ENCODE measurements around the gene GATA3.

The GATA3 gene

DNA sequence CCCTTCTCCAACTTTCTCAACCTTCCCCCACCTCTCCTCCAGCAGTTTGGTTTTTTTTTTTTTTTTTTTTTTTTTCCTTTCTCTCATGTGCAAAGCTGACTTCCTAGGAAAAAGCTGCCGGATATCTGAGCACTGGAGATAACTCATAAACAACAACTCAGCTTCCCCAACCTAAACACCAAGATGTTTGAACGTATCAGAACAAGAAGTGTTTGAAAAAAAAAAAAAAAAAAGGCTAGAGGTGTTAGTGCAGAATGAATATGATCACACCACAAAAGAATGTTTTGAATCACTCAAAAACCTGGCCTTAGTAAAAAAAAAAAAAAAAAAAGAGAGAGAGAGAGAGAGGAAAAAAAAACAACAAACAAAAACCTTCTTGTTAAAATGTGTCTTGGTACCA, 11.2 kb downstream of the GATA3 start:
- no peaks in the 10 kb centered on the region for H3K9me3 Mint-ChIP-seq
- peaks cover 66% of the 10 kb centered on the region for H3K27me3 Mint-ChIP-seq
- H3K4me3 Mint-ChIP-seq = no peak overlapping the region
- peaks cover 10% of the 10 kb centered on the region for H3K4me1 Mint-ChIP-seq
- ATAC-seq = no peak
- H3K27ac Mint-ChIP-seq = no peak overlapping the region
- H3K36me3 Mint-ChIP-seq = no peaks in the 10 kb centered on the region

DNA sequence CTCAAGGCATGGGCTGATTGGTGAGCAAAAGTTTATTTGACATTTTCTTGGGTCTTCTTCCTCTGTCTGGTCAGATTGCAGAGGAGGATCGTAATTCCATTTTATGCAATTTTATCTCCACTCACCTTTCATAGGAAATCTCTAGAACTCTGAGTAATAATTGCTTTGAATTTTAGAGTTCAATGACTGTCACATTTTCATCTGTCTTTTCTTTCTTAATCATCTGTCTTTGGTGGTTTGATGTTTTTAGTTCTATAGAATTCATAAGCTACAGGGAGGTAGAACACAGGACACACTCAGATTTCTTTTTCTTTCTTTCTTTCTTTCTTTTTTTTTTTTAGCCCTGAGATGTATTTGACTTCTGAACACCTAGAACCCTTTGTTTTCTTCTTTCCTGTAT, 11.6 kb downstream of the GATA3 start:
- no peak overlapping the region for H3K27ac Mint-ChIP-seq
- no peaks in the 10 kb centered on the region for H3K9me3 Mint-ChIP-seq
- no peak overlapping the region for H3K4me3 Mint-ChIP-seq
- H3K27me3 Mint-ChIP-seq = peaks cover 66% of the 10 kb centered on the region
- peaks cover 5% of the 10 kb centered on the region for H3K4me1 Mint-ChIP-seq
- ATAC-seq = no peak
- H3K36me3 Mint-ChIP-seq = no peaks in the 10 kb centered on the region

DNA sequence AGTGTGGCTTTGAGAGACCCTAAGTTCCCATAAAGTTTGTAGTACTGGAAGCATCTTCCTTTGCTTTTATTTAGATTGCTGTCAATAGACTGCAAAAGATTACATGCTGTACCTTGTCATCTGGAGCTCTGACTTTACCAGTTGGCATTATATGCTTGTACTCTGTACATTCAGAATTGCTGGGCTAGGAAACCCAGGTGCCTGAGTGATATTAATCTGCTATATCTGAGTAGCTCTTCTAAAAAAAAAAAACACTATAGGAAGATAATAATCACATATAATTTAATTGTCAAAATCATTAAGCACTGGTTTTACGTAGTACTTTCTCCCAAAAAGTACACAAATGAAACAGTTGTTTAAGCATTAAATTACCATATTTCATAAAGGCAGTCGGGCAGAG, 12.3 kb downstream of the GATA3 start:
- no peak for ATAC-seq
- Mint-ChIP-seq H3K4me3 (no peak overlapping the region), H3K27me3 (peaks cover 70% of the 10 kb centered on the region), H3K9me3 (no peaks in the 10 kb centered on the region), H3K36me3 (no peaks in the 10 kb centered on the region), H3K27ac (no peak overlapping the region), H3K4me1 (no peaks in the 10 kb centered on the region)

DNA sequence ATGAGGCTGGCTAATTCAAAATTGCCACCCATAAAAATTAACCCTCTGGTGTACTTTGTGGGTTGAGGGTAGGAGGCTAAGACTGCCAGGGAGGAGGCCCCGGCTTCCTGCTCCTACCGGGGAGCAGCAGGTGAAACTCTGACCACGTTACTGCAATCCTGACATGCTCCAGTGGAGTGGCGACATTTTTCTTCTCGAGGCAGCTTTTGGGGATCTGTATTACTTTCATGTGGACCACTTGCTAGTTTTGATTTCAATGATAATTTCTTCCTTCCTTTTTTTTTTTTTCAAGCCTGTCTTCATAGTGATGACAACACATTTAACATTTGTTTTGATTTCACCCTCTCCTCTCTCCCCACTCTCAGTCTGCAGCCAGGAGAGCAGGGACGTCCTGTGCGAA, 14.6 kb downstream of the GATA3 start:
- Mint-ChIP-seq H3K27me3 (peaks cover 60% of the 10 kb centered on the region), H3K27ac (no peak overlapping the region), H3K4me1 (no peaks in the 10 kb centered on the region), H3K36me3 (no peaks in the 10 kb centered on the region), H3K9me3 (no peaks in the 10 kb centered on the region), H3K4me3 (no peak overlapping the region)
- ATAC-seq = no peak

DNA sequence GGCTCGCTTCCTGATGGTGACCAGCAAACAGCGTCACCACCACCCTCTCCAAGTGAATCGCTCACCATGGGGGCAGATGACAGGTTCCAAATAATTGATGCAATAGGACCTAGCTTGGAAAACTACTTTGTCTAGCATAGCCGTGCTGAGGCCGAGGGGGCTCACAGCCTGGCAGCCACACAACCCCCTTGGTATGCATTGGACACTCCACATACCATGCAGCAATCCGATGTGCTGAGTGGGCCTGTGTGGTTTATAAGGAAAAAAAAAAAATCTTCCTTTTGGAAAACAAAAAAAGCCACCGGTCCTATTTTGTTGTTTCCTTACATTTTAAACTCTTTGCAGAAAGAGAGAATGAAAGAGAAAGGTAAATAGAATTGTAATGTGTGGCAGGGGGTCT, 15.1 kb downstream of the GATA3 start:
- H3K4me3 Mint-ChIP-seq = no peak overlapping the region
- ATAC-seq = no peak
- H3K9me3 Mint-ChIP-seq = no peaks in the 10 kb centered on the region
- no peaks in the 10 kb centered on the region for H3K36me3 Mint-ChIP-seq
- H3K27ac Mint-ChIP-seq = no peak overlapping the region
- H3K27me3 Mint-ChIP-seq = peaks cover 55% of the 10 kb centered on the region
- H3K4me1 Mint-ChIP-seq = no peaks in the 10 kb centered on the region

DNA sequence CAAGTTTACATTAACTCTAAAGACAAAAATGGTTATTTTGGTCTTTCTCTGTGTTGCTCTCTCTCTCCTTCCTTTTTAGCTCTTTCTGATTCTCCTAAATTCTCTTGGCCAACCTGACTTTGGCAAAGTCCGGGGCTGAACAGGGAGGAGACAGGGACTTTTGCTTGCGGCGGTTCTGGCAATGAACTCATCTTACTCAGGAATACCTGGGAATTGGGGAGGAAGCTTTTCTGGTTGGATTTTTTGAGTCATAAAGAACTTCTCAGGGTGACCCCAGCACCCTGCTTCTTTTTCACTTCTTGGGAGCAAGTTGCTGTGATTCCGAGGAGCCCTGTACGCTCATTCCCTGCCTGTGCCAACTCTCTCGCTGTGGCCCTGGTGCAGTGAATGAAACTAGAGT, 16.0 kb downstream of the GATA3 start:
- no peak for ATAC-seq
- Mint-ChIP-seq H3K4me3 (no peak overlapping the region), H3K4me1 (no peaks in the 10 kb centered on the region), H3K36me3 (no peaks in the 10 kb centered on the region), H3K27me3 (peaks cover 53% of the 10 kb centered on the region), H3K9me3 (no peaks in the 10 kb centered on the region), H3K27ac (no peak overlapping the region)

DNA sequence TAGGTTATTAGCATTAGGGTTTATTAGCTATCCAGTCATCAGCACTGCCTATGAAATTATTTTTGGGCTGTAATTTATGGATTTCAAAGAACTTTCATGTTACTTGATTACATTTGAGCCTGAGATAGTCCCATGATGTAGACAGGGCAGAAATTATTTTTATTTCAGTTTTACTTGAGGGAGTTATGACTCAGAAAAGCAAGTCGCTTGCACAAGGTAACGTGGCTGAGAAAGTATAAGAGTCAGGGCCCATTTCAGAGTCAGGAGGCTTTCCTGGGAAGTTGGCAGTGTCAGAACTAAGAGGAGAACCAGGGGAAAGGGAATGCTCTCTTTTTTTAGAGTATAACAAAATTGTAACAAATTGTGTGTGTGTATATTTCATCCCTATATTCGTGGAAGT, 16.5 kb downstream of the GATA3 start:
- H3K4me3 Mint-ChIP-seq = no peak overlapping the region
- no peak overlapping the region for H3K27ac Mint-ChIP-seq
- no peaks in the 10 kb centered on the region for H3K36me3 Mint-ChIP-seq
- no peaks in the 10 kb centered on the region for H3K9me3 Mint-ChIP-seq
- peaks cover 47% of the 10 kb centered on the region for H3K27me3 Mint-ChIP-seq
- ATAC-seq = no peak
- H3K4me1 Mint-ChIP-seq = no peaks in the 10 kb centered on the region

DNA sequence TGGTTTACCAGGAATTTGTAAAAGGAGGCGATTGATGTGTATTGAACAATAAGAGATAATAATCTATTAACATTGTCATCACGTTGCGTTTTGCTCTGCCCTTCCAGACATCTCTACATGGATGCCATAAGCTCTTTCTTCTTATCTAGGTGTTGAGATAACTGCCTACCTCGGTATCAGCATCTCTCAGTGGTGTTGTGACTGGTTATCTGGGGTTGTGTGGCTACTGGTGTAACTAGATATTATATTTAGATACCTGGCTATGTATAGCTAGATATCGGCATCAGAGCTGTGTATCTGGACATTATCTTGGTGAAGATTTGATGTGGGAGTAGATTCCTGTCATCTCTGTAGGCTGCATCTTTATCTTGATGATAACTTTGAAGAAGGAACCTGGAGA, 17.2 kb downstream of the GATA3 start:
- no peaks in the 10 kb centered on the region for H3K9me3 Mint-ChIP-seq
- H3K36me3 Mint-ChIP-seq = no peaks in the 10 kb centered on the region
- H3K27me3 Mint-ChIP-seq = peaks cover 41% of the 10 kb centered on the region
- no peak for ATAC-seq
- no peak overlapping the region for H3K27ac Mint-ChIP-seq
- H3K4me1 Mint-ChIP-seq = no peaks in the 10 kb centered on the region
- no peak overlapping the region for H3K4me3 Mint-ChIP-seq

DNA sequence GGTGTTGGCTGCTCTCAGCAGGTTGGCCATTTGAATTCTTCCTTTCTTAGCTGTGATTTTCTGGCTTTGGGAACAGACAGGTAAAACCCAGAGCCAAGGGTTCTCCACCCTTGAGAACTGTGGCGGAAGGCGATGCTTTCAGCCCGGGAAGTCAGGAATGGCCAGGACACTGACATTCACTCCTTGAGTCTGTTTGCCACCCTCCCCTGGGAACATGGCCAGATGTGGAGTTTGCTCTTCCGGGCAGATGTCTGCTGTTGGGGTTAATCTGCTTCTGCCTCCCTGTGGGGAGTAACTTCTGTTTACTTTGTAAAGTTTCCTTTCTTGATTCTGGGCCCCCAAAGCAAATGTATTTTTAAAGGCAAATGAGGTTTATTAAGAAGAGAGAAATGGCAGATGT, 17.7 kb downstream of the GATA3 start:
- no peaks in the 10 kb centered on the region for H3K9me3 Mint-ChIP-seq
- H3K27me3 Mint-ChIP-seq = peaks cover 39% of the 10 kb centered on the region
- H3K27ac Mint-ChIP-seq = no peak overlapping the region
- no peaks in the 10 kb centered on the region for H3K36me3 Mint-ChIP-seq
- H3K4me1 Mint-ChIP-seq = no peaks in the 10 kb centered on the region
- no peak for ATAC-seq
- no peak overlapping the region for H3K4me3 Mint-ChIP-seq

DNA sequence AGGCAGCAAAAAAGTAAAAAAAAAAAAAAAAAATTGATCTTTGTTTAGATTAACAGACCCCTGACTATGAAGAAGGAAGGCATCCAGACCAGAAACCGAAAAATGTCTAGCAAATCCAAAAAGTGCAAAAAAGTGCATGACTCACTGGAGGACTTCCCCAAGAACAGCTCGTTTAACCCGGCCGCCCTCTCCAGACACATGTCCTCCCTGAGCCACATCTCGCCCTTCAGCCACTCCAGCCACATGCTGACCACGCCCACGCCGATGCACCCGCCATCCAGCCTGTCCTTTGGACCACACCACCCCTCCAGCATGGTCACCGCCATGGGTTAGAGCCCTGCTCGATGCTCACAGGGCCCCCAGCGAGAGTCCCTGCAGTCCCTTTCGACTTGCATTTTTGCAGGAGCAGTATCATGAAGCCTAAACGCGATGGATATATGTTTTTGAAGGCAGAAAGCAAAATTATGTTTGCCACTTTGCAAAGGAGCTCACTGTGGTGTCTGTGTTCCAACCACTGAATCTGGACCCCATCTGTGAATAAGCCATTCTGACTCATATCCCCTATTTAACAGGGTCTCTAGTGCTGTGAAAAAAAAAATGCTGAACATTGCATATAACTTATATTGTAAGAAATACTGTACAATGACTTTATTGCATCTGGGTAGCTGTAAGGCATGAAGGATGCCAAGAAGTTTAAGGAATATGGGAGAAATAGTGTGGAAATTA, 19.4 kb downstream of the GATA3 start:
- no peak for ATAC-seq

DNA sequence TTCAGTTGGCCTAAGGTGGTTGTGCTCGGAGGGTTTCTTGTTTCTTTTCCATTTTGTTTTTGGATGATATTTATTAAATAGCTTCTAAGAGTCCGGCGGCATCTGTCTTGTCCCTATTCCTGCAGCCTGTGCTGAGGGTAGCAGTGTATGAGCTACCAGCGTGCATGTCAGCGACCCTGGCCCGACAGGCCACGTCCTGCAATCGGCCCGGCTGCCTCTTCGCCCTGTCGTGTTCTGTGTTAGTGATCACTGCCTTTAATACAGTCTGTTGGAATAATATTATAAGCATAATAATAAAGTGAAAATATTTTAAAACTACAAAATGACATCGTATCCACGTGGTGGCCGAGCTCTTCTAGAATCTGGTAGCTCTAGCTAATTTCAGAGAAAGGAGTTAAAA, 20.4 kb downstream of the GATA3 start:
- H3K27ac Mint-ChIP-seq = no peak overlapping the region
- no peak overlapping the region for H3K4me3 Mint-ChIP-seq
- ATAC-seq = no peak
- H3K4me1 Mint-ChIP-seq = no peaks in the 10 kb centered on the region
- H3K9me3 Mint-ChIP-seq = no peaks in the 10 kb centered on the region
- peaks cover 31% of the 10 kb centered on the region for H3K27me3 Mint-ChIP-seq
- no peaks in the 10 kb centered on the region for H3K36me3 Mint-ChIP-seq

More for the DNA sequence above, 19.4 kb downstream of the GATA3 start:
- Mint-ChIP-seq H3K27me3 (peaks cover 39% of the 10 kb centered on the region), H3K9me3 (no peaks in the 10 kb centered on the region), H3K4me3 (no peak overlapping the region), H3K4me1 (no peaks in the 10 kb centered on the region), H3K27ac (no peak overlapping the region), H3K36me3 (no peaks in the 10 kb centered on the region)

DNA sequence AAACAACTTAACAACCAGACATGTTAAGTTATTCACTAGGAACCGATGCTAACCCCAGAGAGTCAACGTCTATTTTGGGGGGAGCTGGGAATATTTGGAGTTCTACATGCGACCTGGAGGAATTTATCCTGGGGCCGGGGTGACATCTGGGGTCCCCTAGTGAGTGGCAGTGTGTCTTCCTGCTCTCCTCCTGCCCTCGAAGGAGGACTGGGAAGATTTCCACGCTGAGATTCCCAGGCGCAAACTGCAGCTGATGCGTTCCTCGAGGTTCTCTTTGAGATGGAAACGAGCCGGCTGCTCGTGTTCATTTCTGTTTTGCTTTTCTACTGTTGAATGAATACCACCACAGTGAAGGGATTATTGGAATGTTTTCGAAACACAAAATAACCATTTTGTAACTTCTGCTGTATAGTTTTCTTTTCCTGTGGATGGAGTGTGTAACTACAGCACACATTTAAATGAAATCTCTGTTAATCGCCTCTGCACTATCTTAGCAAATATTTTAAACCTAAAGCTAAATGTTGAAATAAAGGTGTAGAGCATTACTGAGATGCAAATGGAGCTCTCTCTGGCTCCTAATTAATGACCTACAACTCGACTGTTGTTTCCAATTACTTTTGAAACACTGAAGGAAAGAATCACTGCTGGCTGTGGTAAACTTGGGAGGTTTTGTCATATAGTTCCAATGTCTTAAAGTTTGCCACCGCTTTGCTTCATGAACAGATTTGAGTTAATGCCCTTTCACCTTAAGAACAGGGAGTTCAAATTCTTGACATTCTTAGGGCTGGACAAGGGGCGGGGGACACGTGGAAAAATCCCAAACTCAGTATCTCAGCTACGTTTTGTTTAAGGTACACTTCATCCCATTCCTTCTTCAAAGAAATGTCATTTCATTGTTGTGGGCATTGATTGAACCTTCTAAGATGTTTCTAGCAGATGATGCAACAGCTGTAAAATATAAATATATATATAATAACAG, 21.1 kb downstream of the GATA3 start:
- H3K4me1 Mint-ChIP-seq = no peaks in the 10 kb centered on the region
- H3K27me3 Mint-ChIP-seq = peaks cover 25% of the 10 kb centered on the region
- H3K27ac Mint-ChIP-seq = no peak overlapping the region
- no peaks in the 10 kb centered on the region for H3K36me3 Mint-ChIP-seq
- no peak overlapping the region for H3K4me3 Mint-ChIP-seq
- no peaks in the 10 kb centered on the region for H3K9me3 Mint-ChIP-seq
- no peak for ATAC-seq

DNA sequence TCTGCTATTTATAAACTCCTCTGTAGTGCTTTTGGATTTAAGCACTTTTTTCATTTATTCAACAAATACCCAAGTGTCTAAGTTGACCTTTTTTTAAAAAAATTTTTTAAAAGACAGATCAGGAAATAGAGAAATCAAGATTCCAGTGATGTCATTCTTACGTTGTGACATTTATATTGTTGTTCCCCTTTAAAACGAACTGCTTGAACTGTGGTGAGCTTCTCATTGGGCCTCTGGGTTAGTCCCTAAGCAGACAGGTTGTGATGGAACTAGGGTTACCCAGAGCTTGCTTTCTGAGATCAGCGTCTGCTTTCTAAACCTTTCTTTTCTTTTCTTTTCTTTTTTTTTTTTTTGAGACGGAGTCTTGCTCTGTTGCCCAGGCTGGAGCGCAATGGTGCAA, 22.4 kb downstream of the GATA3 start:
- peaks cover 11% of the 10 kb centered on the region for H3K27me3 Mint-ChIP-seq
- ATAC-seq = no peak
- no peaks in the 10 kb centered on the region for H3K9me3 Mint-ChIP-seq
- no peaks in the 10 kb centered on the region for H3K36me3 Mint-ChIP-seq
- H3K4me3 Mint-ChIP-seq = no peak overlapping the region
- H3K4me1 Mint-ChIP-seq = no peaks in the 10 kb centered on the region
- no peak overlapping the region for H3K27ac Mint-ChIP-seq

DNA sequence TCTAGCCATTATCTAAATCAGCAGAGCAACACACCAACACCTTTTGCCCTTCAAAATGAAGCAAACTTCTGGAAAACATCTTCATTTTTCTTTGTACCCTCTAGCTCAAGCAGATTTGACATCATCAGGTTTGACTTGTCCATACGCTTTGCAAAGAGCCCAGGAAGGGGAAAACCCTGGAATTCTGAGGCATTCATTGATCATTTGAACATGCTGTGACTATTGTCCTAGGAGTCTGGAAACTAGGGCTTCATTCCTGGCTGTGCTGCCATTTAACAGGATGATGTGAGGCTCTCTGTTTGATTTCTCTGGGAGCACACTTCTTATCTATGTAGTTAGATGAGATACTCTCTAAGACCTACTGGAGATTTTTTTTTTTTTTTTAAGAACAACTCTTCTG, 23.5 kb downstream of the GATA3 start:
- no peak overlapping the region for H3K27ac Mint-ChIP-seq
- no peaks in the 10 kb centered on the region for H3K4me1 Mint-ChIP-seq
- H3K4me3 Mint-ChIP-seq = no peak overlapping the region
- peaks cover under 1% of the 10 kb centered on the region for H3K27me3 Mint-ChIP-seq
- H3K36me3 Mint-ChIP-seq = no peaks in the 10 kb centered on the region
- ATAC-seq = no peak
- H3K9me3 Mint-ChIP-seq = no peaks in the 10 kb centered on the region

DNA sequence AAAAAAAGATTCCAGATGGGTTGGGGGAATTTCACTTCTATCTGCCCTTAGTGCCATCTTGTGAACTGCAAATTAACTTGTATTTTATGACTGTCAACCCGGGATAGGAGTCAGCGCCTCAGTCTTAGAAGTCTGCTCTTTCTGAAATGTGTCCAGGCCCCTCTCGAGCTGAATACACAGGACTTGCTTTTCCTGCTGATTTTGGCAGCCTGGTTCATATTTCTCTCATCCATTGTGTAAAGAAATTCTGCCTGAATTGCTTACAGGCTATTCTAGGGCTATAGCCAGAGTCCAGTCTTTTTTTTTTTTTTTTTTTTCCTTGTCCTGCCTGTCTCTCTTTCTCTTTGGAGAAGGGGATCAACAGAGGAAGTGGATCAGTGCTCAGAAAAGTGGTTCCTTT, 24.6 kb downstream of the GATA3 start:
- ATAC-seq = no peak
- Mint-ChIP-seq H3K9me3 (no peaks in the 10 kb centered on the region), H3K36me3 (no peaks in the 10 kb centered on the region), H3K27ac (no peak overlapping the region), H3K27me3 (no peaks in the 10 kb centered on the region), H3K4me1 (no peaks in the 10 kb centered on the region), H3K4me3 (no peak overlapping the region)

DNA sequence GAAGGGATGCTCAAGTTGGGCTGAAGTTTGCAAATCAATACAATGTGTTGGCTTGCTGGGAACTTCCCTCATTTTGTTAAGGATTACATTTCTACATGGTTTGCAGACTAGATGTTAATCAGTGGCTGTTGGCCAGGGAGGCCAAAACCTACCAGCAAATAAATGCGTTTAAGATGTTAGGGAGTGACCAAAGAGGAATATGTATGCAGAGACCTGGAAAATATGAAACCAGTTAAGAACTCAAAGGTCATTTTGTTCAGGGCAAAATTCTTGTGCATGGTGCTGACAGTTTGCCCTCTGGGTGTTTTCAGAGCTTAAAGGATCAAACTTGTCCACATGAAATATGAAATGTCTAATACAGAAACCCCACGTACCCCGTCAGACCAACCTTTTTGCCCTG, 30.3 kb downstream of the GATA3 start:
- no peak for ATAC-seq
- Mint-ChIP-seq H3K4me1 (no peaks in the 10 kb centered on the region), H3K4me3 (no peak overlapping the region), H3K9me3 (no peaks in the 10 kb centered on the region), H3K27ac (no peak overlapping the region), H3K27me3 (no peaks in the 10 kb centered on the region), H3K36me3 (no peaks in the 10 kb centered on the region)

All from stimulated activated memory B cell treated with anti-CD40 and anti-IgM and Interleukin-4, amounts not matched to agents 10 μg/mL and 1 μg/mL and 100 μg/mL, for 72 hours (primary cell).